HuH-7 (cell line): Measurements from ENCODE around the gene STON1.
"Not testable (repeated sequence)": the region's sequence is repeated elsewhere in the genome, so short reads cannot be mapped to it uniquely, and the experiment has no call there.

Experiments used
- DNase-seq: peaks from one replicate; pipeline ENCODE4 v3.0.0; 2011; ENCODE audit warnings: low spot score

The STON1 gene

DNA sequence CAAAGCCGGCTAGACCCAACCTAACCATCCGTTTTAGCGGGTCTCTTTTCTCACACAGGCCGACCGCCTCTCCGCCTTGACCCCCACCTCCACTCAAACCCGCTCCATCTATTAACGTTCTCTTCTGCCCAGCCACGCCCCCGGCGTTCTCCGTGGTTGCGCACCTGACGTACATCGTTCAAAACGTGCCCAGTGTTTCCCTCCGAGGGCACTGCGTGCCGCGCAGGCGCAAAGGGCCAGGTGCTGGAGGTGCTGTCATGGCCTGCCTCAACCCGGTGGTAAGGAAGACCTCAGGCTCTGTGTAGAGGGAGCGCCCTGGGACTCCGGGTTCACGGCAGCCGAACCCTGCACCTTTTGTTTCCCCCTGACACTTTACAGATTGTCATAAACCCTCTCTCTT is 87.7 kb downstream of the STON1 start, which contains the start of gene GTF2A1L:
Gene GTF2A1L (plus strand): TSS at position 239 of the 400 bp plus-strand sequence. CDS start 19 bp downstream, at position 258.
- no peak for DNase-seq

DNA sequence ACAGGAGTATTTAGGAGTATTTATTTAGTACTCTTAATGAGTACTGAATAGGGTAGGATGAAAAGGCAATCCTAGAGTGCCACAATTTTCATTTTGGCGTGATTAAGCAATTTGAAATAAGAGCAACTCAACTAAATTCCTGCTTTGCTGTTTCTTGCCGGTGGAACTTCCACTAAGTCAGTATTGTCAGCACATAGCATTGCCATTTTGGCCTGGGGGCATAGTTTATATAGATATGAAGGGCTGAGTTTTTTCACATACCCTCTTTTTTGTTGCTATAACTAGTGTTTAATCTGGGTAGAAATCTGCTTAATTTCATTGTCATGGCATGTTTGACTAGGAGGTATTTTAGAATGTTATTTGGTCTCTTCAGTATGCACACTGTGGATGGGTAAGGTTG is 89.6 kb downstream of the STON1 start:
- no peak for DNase-seq

DNA sequence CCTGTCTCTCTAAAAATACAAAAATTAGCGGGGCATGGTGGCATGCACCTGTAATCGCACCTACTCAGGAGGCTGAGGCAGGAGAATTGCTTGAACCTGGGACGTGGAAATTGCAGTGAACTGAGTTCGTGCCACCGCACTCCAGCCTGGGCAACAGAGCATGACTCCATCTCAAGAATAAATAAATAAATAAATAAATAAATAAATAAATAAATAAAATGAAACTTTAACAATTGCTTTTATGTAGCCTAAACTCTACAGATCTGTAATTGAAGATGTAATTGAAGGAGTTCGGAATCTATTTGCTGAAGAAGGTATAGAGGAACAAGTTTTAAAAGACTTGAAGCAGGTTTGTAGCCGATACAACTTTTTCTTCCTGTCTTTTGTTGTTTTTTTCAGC is 90.7 kb downstream of the STON1 start:
- no peak for DNase-seq

DNA sequence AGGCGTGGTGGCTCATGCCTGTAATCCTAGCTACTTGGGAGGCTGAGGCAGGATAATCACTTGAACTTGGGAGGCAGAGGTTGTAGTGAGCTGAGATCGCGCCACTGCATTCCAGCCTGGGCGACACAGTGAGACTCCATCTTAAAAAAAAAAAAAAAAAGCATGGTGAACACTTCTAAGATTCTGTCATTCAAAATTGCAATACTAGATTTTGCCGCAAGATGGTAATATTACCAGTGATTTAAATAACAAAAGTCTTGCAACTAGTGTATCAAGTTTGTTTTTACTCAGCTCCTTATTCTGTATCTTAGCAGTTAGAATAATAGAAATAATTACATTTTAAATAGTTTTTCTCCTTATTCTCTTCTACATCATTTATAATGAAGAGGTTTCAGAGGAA is 92.7 kb downstream of the STON1 start:
- DNase-seq: not testable (repeated sequence)

DNA sequence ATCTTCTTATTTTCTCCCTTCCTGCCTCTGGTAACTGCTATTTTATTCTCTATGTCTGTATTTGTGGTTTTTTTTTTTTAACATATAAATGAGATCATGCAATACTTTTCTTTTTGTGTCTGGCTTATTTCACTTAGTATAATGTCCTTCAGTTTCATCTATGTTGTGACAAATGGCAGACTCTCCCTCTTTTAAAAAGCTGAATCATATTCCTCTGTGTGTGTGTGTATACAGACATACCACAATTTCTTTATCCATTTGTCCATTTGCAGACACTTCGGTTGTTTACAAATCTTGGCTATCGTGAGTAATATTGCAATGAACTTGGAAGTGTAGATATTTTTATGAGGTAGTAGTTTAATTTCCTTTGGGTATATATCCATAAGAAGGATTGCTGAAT is 94.7 kb downstream of the STON1 start:
- no peak for DNase-seq

DNA sequence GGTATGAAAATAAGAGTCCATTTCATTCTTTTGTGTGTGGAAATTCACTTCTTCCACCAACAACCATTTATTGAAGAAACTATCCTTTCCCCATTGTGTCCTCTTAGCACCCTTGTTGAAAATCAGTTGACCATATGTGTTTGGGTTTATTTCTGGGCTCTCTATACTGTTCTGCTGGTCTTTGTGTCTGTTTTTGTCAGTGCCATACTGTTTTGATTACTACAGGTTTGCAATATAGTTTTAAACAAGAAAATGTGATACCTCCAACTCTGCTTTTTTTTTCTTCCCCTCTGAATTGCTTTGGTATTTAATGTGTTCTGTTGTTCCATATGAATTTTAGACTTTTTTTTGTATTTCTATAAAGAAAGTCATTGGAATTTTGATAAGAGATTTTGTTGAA is 96.1 kb downstream of the STON1 start:
- no peak for DNase-seq

DNA sequence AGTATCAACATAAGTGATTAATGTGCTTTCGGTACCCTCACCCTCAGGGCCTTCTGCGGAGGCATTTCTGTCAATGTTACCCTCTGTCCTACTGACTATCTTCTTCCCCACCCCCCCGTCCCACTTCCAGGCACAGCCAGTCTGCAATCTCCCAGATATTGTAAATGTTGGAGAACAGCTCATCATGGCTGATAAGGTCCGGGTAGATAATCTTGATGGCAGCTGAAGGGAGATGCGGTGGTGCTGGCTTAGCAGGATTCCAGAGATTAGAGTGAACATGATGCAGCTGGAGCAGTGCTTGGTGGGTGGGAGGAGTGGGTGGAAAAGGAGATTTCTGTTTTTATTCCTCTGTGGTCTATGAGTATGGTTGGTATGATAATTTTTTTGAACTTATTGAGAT is 103.2 kb downstream of the STON1 start:
- no peak for DNase-seq

DNA sequence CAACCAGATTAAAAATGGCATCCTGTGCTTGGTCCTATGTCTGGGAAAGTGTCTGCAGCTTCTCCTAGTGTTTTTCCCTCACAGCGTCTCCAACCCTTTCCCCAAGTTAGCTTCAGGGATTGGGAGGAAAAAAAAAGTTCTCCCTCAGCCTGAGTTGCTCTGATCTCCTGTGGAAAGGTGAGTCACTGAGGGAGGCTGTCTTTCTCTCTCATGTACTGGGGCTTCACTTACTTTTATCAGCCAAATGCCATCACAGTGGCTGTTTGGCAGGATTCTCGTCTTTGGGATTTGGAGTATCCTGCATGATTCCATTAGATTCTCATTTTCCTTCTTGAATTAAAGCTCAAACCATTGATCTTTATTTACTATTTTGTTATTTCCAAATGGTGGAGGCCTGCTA is 105.8 kb downstream of the STON1 start:
- no peak for DNase-seq

DNA sequence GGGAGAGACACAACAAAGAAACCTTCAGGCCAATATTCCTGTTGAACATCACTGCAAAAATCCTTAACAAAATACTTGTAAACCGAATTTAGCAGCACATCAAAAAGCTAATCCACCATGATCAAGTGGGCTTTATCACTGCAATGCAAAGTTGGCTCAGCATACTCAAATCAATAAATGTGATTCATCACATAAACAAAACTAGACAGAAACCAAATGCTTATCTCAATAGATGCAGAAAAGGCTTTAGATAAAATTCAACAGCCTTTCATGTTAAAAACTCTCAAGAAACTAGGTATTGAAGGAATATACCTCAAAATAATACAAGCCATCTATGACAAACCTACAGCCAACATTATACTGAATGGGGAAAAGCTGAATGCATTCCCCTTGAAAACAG is 108.3 kb downstream of the STON1 start:
- no peak for DNase-seq
